Midbrain (tissue), 1 donor: Measurements from ENCODE around the gene GOLGA8N.

Source experiments
- DNase-seq: peaks from one replicate; lab custom pipeline; 2025; lab: John Stamatoyannopoulos, UW

The GOLGA8N gene

DNA sequence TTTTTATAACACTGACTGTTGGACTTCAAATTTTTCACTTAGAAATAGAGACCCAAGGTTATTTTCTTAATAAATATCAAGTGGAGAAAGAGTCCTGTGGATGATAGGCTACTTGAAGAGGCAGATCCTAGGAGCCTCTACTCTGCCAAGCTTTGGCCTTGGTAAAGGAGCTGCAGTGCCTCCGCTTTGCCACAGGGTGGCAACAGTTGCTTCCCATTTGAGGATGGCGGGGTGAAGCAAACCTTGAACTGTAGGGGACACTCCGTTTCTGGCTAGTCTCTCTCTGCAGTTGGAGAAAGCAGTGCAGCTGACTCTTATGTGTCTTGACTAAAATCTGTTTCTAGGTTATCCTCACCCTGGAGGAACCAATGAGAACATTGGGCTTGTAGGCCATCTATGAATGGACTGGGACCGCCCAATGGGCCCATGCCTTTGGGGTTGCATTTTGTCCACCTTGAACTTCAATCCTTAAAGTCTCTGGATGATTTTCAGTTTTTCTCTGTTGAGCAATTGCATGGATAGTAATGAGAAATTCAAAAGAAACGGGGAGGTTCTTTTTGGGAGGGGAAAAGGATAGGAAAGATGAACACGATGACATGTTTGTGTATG is 58.1 kb downstream of the GOLGA8N start:
- peak; percentile 34 for DNase-seq

DNA sequence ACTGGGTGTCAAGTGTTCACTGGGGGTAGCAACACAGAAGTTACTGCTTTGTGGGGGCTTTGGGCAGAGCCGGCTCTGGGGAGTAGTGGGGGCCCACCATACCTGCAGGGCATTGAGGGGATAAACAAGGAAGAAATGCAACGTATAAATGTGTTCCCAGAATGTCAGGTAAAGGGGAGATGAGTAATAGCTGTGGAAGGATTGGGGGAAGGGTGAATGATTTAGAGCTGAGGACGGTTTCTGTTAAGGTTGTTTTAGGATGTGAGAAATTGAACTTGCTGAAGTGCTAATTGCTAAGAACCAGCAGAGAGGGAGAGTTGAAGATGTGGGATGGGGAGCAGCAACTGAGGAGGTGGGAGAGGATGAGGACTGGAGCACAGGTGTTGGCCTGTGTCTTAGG is 58.9 kb downstream of the GOLGA8N start:
- DNase-seq = no peak

DNA sequence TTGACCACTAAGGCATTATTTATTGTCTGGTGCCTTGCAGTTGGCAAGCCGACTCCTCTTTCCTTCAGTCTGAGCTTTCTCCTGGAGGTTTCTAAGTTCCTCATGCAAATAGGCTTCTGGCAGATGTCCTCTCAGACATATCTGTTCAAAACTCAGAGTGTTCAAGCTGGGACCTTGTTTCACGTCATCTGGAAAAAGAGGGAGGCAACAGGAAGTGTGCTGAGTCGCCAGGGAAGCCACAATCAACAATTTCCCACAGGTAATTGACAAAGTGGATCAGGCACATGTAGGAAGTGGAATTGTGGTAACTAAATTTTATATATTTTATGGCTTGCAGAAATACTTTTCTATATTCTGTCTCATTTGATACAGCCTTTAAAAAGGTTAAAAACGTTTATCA is 62.8 kb downstream of the GOLGA8N start:
- no peak for DNase-seq

DNA sequence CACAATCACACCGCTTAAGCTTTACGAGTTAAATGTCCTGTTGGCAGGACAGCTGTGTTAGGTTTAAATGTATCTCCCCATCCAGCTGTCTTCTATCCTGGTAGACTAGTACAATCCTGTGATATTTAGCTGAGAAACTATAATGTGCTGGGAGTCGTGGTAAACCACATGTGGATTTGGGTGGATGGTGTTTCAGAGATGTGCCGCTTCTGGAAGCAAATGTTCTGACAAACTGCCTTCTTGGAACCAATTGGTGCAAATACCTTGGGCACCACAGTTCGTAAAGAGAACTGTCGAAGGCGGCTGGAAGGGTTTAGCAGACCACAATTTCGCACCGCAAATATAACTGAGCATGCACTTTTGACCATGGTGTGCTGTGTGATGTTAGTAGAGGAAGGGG is 63.2 kb downstream of the GOLGA8N start:
- no peak for DNase-seq
